ENCODE measurements around the gene KLK8. TPM values are rescaled to one million over a fixed set of nuclear protein-coding genes. Genes with fewer than 3 reads are reported as not detected.

Gene KLK8
- total RNA-seq, 2 donors from 2014 or later: 1.1 TPM; not detected in 1

DNA sequence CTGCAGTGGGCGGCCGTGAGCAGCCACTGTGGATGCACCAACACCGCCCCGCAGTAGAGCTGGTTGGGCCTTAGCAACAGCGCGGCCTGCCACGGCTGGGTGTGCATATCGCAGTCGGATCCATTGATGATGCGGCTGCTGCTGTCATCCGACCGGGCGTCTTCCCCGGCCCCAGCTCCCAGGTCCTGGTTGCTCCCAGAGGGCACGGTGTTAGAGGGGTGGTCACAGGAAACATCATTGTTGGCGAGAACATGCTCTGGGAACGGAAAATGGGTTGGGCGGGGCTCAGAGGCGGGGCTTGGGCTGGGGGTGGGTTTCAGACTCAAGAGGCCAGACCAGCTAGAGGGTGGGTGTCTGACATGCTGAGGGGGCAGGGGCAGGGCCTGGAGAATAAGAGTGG, 51.5 kb downstream of the KLK8 start:
- Mint-ChIP-seq H3K9me3 (no peaks in the 10 kb centered on the region), H3K4me1 (no peaks in the 10 kb centered on the region), H3K27ac (no peak overlapping the region), H3K36me3 (ENCODE audit: low read depth) (no peaks in the 10 kb centered on the region), H3K27me3 (ENCODE audit: insufficient read depth) (peaks cover 15% of the 10 kb centered on the region), H3K4me3 (no peak overlapping the region)
- WGBS, 2 experiments (ENCODE audit: insufficient coverage in 1 of 2, insufficient read length in 1 of 2): 87 to 92% methylated on average over 10 to 19 of the region's 19 CpGs
- Histone ChIP-seq H3K9me3 (ENCODE audit: control insufficient read depth, low read length) (no peaks in the 10 kb centered on the region), H3K9ac (ENCODE audit: extremely low read depth, low read length, poor library complexity, severe bottlenecking) (no peak overlapping the region), H3K4me3 (ENCODE audit: low read length) (no peak overlapping the region), H3K27me3 (ENCODE audit: control insufficient read depth, insufficient read depth, low read length, poor library complexity, severe bottlenecking) (no peaks in the 10 kb centered on the region), H3K4me1 (ENCODE audit: control insufficient read depth, insufficient read depth, low read length) (no peaks in the 10 kb centered on the region), H3K36me3 (ENCODE audit: control insufficient read depth, insufficient read depth, low read length) (no peaks in the 10 kb centered on the region), H3K27ac (ENCODE audit: low read depth, low read length) (no peak overlapping the region)
- DNase-seq: peak; percentile 55
- TF ChIP-seq, protein P1, sequence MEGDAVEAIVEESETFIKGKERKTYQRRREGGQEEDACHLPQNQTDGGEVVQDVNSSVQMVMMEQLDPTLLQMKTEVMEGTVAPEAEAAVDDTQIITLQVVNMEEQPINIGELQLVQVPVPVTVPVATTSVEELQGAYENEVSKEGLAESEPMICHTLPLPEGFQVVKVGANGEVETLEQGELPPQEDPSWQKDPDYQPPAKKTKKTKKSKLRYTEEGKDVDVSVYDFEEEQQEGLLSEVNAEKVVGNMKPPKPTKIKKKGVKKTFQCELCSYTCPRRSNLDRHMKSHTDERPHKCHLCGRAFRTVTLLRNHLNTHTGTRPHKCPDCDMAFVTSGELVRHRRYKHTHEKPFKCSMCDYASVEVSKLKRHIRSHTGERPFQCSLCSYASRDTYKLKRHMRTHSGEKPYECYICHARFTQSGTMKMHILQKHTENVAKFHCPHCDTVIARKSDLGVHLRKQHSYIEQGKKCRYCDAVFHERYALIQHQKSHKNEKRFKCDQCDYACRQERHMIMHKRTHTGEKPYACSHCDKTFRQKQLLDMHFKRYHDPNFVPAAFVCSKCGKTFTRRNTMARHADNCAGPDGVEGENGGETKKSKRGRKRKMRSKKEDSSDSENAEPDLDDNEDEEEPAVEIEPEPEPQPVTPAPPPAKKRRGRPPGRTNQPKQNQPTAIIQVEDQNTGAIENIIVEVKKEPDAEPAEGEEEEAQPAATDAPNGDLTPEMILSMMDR (conservative IDR thresholded peaks at IDR 0.05): no peak

DNA sequence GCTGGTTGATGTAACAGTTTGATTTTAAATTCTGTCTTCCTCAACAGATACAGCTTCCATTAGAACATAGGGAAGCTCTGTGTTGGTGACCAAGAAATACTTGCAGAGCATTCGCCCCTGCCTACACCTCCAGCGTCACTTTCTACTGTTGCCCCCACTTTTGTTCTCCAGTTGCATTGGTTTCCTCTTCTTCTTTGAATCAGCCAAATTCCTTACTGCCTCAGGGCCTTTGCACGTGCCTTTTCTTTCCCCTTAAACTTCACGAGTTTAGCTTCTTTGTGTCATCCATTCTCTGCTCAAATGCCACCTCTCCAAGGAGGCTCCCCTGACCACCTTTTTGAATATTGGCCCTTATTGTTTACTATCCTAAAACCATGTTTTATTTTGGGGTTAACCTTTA, 54.3 kb downstream of the KLK8 start:
- Histone ChIP-seq H3K9me3 (ENCODE audit: control insufficient read depth, low read length) (no peaks in the 10 kb centered on the region), H3K27me3 (ENCODE audit: control insufficient read depth, insufficient read depth, low read length, poor library complexity, severe bottlenecking) (no peaks in the 10 kb centered on the region), H3K4me1 (ENCODE audit: control insufficient read depth, insufficient read depth, low read length) (no peaks in the 10 kb centered on the region), H3K36me3 (ENCODE audit: control insufficient read depth, insufficient read depth, low read length) (no peaks in the 10 kb centered on the region), H3K9ac (ENCODE audit: extremely low read depth, low read length, poor library complexity, severe bottlenecking) (no peak overlapping the region), H3K4me3 (ENCODE audit: low read length) (no peak overlapping the region), H3K27ac (ENCODE audit: low read depth, low read length) (no peak overlapping the region)
- Mint-ChIP-seq H3K4me3 (no peak overlapping the region), H3K36me3 (ENCODE audit: low read depth) (no peaks in the 10 kb centered on the region), H3K27ac (no peak overlapping the region), H3K9me3 (peaks cover 7% of the 10 kb centered on the region), H3K27me3 (ENCODE audit: insufficient read depth) (peaks cover 29% of the 10 kb centered on the region), H3K4me1 (no peaks in the 10 kb centered on the region)
- TF ChIP-seq, protein P1 (conservative IDR thresholded peaks at IDR 0.05): no peak
- WGBS, 2 experiments (ENCODE audit: insufficient coverage in 1 of 2, insufficient read length in 1 of 2): 65 to 74% methylated on average over 4 of the region's 4 CpGs
- no peak for DNase-seq

Other genes with a start within 250 kb of the KLK8 start
- not detected for gene GPR32, start 231.1 kb downstream of the KLK8 start, total RNA-seq
- gene ACP4, start 211.2 kb downstream of the KLK8 start, total RNA-seq: not detected
- gene KLK1, start 177.8 kb downstream of the KLK8 start, total RNA-seq: under 1 TPM; 0.75 to 0.82 TPM
- gene KLK15, start 168.0 kb downstream of the KLK8 start, total RNA-seq: not detected
- not detected for gene KLK3, start 146.7 kb downstream of the KLK8 start, total RNA-seq
- gene KLK2, start 128.2 kb downstream of the KLK8 start, total RNA-seq: under 1 TPM in 1 of 2 donors, not detected in 1; 0.35 TPM
- not detected for gene KLK4, start 90.2 kb downstream of the KLK8 start, total RNA-seq
- gene KLK5, start 48.6 kb downstream of the KLK8 start, total RNA-seq: not detected
- gene KLK6, start 32.0 kb downstream of the KLK8 start, total RNA-seq: under 1 TPM; 0.86 to 0.93 TPM
- gene KLK7, start 17.7 kb downstream of the KLK8 start, total RNA-seq: not detected
- gene KLK10, start 18.1 kb upstream of the KLK8 start, total RNA-seq: under 1 TPM; 0.46 to 0.91 TPM
- gene KLK11, start 25.0 kb upstream of the KLK8 start, total RNA-seq: 1 to 10 TPM in 1 of 2 donors, under 1 TPM in 1; 0.29 to 2.5 TPM
- gene KLK12, start 33.4 kb upstream of the KLK8 start, total RNA-seq: not detected
- gene KLK13, start 63.5 kb upstream of the KLK8 start, total RNA-seq: 1 to 10 TPM in 1 of 2 donors, under 1 TPM in 1; 0.42 to 3.4 TPM
- under 1 TPM; 0.55 to 0.71 TPM for gene KLK14, start 81.3 kb upstream of the KLK8 start, total RNA-seq
- gene CTU1, start 106.8 kb upstream of the KLK8 start, total RNA-seq: 1 to 10 TPM; 5.1 to 5.7 TPM
- gene SIGLEC9, start 123.3 kb upstream of the KLK8 start, total RNA-seq: not detected
- gene SIGLEC7, start 140.7 kb upstream of the KLK8 start, total RNA-seq: not detected
- gene CD33, start 223.5 kb upstream of the KLK8 start, total RNA-seq: not detected
- gene SIGLECL1, start 249.5 kb upstream of the KLK8 start, total RNA-seq: not detected

All from endodermal cell (in vitro differentiated cells).